NOMO-1 treated with dmso at 0.1 percent for 144 hours (cell line): ENCODE data around the gene NPHP4.

Experiments
- DNase-seq: peaks from one replicate; lab custom pipeline; 2025; ENCODE audit not compliant: unreplicated experiment; lab: John Stamatoyannopoulos, UW

NPHP4 gene

GRCh38 chr1:6004412-6005123, 12.3 kb upstream of the NPHP4 start:
- no peak for DNase-seq

- DNase-seq: no peak
Measured at GRCh38 chr1:6003568-6004411, 11.6 kb upstream of the NPHP4 start.

- DNase-seq: no peak
Measured at GRCh38 chr1:6002714-6003501, 10.7 kb upstream of the NPHP4 start.

DNA sequence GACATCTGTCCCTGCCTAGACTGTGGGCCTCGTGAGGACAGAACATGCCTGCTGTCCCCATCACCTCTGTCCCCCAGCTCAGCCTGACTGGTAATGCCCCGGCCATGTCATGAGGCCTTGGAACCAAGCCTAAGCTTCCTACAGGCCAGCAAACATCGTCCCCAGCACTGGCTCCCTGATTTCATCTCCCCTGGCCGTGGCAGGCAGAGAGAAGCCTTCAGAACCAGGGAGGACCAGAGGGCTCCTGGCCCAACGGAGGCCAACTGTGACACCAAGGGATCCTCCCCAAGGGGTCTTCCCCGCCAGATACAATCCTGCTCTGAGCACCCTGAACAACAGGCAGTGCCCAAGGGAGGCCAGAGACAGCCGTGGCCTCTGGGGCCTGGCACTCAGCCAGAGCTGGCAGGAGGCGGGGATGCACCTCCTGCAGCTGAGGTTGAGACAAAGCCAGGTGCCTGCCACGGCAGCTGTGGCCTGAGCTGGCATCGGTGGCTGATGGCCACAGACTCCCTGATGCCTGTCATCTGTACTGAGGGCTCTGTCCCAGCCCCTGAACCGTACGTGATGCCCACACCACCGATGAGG, 9.9 kb upstream of the NPHP4 start:
- DNase-seq: no peak

GRCh38 chr1:6000444-6001288, 8.4 kb upstream of the NPHP4 start:
- no peak for DNase-seq

DNA sequence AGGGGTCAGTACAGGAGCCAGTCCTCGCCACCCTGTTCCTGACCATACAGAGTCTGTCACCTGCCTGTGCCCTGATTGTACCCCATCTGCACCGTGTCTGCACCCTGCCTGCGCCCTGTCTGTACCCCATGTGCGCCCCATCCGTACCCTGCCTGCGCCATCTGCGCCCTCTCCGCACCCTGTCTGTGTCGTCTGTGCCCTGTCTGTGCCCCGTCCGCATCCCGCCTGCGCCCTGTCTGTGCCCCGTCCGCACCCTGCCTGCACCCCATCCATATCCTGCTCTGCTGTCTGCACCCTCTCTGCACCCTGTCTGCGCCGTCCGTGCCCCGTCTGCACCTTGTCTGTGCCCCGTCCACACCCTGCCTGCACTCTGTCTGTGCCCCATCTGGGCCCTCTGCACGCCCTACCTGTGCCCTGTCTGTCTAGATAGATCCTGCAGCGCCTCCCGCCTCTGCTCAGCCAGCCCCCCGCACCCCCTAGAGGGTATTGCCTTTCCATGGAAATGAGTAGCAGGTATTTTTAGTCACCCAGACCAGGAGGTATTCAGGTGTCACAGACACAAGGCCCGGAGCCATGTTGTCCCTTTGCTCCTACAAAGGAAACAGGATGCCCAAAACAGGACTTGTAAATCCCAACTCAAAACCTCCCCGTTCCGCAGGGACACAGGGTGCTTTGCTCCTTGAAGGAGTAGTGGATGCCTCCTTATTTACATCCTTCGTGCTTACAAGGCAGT, 7.7 kb upstream of the NPHP4 start:
- DNase-seq: no peak

- DNase-seq: no peak
Measured at GRCh38 chr1:5998906-5999301, 6.7 kb upstream of the NPHP4 start.

- DNase-seq: no peak
Measured at GRCh38 chr1:5998051-5998905, 6.1 kb upstream of the NPHP4 start.

- no peak for DNase-seq
Measured at GRCh38 chr1:5997316-5997715, 5.1 kb upstream of the NPHP4 start.

DNA sequence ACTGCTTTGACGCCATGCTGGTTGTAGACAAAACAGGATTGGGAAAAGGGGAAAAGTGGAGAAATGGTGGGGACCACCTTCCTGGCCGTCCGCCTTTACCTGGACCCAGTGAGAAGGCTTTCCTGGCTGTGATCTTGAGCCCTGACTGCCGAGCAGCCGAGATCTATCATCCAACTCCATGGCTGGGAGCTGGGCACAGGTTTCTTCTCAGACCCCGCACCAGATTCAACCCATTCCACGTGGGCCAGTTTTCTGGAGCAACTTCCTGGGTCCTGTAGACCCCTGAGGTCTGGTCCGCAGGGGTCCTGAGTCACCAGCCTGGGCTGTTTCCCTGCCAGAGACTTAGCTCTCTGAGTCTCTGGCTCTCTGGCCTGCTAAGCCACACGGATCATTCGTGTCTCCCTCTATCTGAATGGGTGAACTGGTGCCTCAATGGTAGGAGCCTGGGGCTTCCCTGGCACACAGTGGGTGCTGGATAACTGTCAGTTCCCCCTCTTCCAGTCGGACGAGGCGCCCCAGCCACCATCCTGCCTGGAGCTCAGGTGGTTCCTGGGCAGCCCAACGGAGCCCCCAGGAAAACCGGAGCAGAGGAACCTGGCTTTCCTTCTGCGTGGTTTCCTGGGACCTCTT, 4.5 kb upstream of the NPHP4 start:
- DNase-seq: no peak

DNA sequence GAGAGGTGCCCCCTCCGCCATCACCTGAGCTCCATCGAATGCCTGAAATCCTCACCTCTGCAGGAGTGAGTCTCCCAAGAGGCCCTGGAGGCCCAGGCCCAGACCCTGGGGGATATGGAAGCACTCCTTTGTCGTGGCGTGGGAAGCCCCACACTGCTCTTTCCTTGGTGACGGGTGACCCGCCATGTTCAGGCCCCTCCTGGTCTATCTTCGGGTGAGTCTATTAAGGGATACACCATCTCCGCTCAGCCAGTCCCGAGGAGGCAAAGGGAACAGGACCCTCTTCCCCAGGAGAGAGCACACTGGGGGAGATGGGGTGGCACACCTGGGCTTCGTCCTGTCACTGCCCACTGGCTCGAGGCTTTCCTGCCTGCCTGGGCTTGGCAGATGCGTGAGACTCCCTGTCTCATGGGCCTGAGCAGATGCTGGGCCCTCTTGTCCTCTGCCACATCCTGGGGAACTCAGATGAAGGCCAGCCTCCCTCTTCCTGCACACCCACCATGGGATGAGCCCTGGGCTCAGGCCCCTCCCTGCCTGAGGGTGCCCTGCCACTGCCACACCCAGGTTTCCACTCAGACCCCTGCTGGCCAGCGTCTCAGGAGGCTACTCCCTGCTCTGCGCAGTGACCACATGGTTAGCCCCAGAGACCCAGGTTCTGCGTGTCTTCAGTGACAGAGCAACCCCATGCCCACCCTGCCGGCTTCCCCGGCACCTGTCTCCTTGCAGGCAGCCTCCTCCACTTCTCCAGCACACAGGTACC, 3.8 kb upstream of the NPHP4 start:
- no peak for DNase-seq

DNA sequence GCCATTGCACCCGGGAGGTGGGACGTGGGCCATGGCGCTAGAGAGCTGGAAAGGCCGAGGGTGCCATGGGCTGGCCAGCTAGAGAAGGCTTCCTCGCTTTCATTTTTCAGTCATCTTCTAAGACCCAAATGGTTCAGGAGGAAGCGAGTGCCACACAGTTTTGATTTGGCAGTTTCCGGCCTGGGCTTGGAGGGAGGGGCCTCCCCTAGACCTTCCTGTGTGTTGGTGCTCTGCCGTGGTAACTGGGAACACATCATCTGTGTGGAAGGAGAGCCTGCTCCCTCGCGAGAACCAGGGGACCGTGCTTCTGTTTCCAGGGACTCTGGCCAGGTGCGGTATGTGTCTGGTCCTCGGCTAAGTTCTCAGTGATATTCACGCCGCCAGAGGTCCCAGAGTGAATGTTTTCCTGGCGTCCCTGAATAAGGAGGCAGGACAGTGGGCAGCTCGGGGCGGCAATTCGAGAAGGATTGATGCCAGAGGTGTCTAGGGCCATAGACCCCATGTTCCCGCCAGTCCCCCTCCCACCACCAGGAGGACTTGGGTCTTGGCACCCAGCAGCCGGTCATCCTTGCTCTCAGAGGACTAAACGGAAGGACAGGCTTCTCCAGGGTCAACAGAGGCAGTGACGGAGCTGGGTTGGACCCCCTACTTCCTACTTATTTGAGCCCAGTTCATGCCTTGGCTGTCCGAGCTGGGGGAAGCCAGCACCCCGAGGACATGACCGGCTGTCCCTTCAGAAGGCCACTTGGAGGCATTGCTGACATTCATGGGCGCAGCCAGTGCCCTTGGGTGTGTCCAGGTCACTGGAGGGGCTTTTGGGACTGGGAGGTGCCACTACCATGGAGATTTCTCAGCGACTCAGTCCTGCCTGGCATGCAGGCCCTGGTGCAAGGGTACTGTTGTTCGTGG, 2.7 kb upstream of the NPHP4 start:
- DNase-seq: no peak

GRCh38 chr1:5993556-5994491, 1.6 kb upstream of the NPHP4 start:
- DNase-seq: no peak

- no peak for DNase-seq
Measured at GRCh38 chr1:5992814-5993555, 760 bp upstream of the NPHP4 start.
